ENCODE results near the gene MIOX.

DNA sequence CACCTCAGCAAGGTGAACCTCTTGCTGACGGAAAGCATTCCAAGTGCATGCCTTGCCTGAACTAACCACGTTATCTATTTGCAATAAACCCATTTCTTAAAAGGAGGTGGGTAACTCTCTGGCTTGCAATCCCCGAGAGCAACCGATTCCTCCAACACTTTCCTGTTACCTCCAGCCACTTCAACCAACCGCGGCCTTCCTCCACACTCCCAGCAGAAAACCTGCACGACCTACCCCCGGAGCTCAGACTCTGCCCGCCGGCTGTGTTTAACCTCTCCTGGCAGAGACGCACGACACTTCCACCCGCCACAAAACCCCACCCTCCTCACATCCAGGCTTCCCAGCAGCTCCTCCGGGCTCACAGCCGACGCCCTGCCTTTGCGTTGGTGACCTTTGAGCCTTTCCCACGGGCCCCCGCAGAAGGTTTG lies 38.0 kb downstream of the MIOX start:
- TF ChIP-seq, protein P1, sequence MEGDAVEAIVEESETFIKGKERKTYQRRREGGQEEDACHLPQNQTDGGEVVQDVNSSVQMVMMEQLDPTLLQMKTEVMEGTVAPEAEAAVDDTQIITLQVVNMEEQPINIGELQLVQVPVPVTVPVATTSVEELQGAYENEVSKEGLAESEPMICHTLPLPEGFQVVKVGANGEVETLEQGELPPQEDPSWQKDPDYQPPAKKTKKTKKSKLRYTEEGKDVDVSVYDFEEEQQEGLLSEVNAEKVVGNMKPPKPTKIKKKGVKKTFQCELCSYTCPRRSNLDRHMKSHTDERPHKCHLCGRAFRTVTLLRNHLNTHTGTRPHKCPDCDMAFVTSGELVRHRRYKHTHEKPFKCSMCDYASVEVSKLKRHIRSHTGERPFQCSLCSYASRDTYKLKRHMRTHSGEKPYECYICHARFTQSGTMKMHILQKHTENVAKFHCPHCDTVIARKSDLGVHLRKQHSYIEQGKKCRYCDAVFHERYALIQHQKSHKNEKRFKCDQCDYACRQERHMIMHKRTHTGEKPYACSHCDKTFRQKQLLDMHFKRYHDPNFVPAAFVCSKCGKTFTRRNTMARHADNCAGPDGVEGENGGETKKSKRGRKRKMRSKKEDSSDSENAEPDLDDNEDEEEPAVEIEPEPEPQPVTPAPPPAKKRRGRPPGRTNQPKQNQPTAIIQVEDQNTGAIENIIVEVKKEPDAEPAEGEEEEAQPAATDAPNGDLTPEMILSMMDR (conservative IDR thresholded peaks at IDR 0.05) = no peak
- no peak for TF ChIP-seq EZH2 (IDR thresholded peaks at IDR 0.05; ENCODE audit: low read depth)

All from PC-9 (cell line).